Keratinocyte (primary cell): ENCODE data around the gene GOLGA6D.

Experiments used
- CTCF ChIP-seq, 3 experiments: IDR thresholded peaks in 1 of 3; conservative IDR thresholded peaks in 1 of 3; optimal IDR thresholded peaks in 1 of 3; 2 replicates in 2 of 3; 3 replicates in 1 of 3; pipeline versions ENCODE3 to v1.5.1; 2011; ENCODE audit warnings: low read length in 3 of 3, mild to moderate bottlenecking in 3 of 3, moderate library complexity in 2 of 3, control low read depth in 1 of 3, inconsistent platforms in 1 of 3; ENCODE audit not compliant: insufficient read depth in 2 of 3; ENCODE audit errors: extremely low read depth in 1 of 3
- EZH2 ChIP-seq: IDR thresholded peaks from one replicate; pipeline ENCODE4 v1.6.1; 2012; ENCODE audit warnings: inconsistent platforms, mild to moderate bottlenecking, low read length, moderate library complexity

GRCh38 chr15:75342221-75342620 lies 59.6 kb downstream of the GOLGA6D start:
- no peak for TF ChIP-seq EZH2
- no peak for TF ChIP-seq CTCF (optimal IDR thresholded peaks at IDR 0.05 in 1 of 3, IDR thresholded peaks at IDR 0.05 in 1 of 3, conservative IDR thresholded peaks at IDR 0.05 in 1 of 3; ENCODE audit: extremely low read depth in 1 of 3, insufficient read depth in 2 of 3, low read length in 3 of 3)
